ENCODE measurements around the gene APOA4.

- peak; percentile 87 to 97 (median 92) for TF ChIP-seq CTCF (IDR thresholded peaks at IDR 0.05)
- TF ChIP-seq POLR2A (IDR thresholded peaks at IDR 0.05) = no peak
Observed at GRCh38 chr11:116791002-116791812, 31.9 kb downstream of the APOA4 start.
